Parathyroid adenoma (tissue), 2 donors: ENCODE results near the gene NTRK3.

ENCODE experiments used
- H2AFZ ChIP-seq: fragments of 300-600 bp; sonication (generic); one replicate; pipeline ENCODE4 v1.7.0; 2017; ENCODE audit warnings: antibody characterized with exemption, mild to moderate bottlenecking
- H3K27ac ChIP-seq: fragments of 300-600 bp; sonication (generic); one replicate; pipeline ENCODE4 v1.7.0; 2017
- H3K27me3 ChIP-seq: fragments of 300-600 bp; sonication (generic); one replicate; pipeline ENCODE4 v1.7.0; 2017; ENCODE audit warnings: low read length; ENCODE audit not compliant: control insufficient read depth, insufficient read depth
- H3K36me3 ChIP-seq: fragments of 300-600 bp; sonication (generic); one replicate; pipeline ENCODE4 v1.7.0; 2017; ENCODE audit warnings: low read length; ENCODE audit not compliant: control insufficient read depth, insufficient read depth
- H3K4me1 ChIP-seq: fragments of 300-600 bp; sonication (generic); one replicate; pipeline ENCODE4 v1.7.0; 2017; ENCODE audit warnings: control low read depth
- H3K4me2 ChIP-seq: fragments of 300-600 bp; sonication (generic); one replicate; pipeline ENCODE4 v1.7.0; 2017; ENCODE audit warnings: low read length
- H3K4me3 ChIP-seq: fragments of 300-600 bp; sonication (generic); one replicate; pipeline ENCODE4 v1.7.0; 2017; ENCODE audit warnings: low read depth, low read length
- H3K79me2 ChIP-seq: fragments of 300-600 bp; sonication (generic); one replicate; pipeline ENCODE4 v1.7.0; 2017; ENCODE audit warnings: control low read depth
- H3K9ac ChIP-seq: fragments of 300-600 bp; sonication (generic); one replicate; pipeline ENCODE4 v1.7.0; 2017; ENCODE audit warnings: mild to moderate bottlenecking
- H3K9me3 ChIP-seq: fragments of 300-600 bp; sonication (generic); one replicate; pipeline ENCODE4 v1.7.0; 2017; ENCODE audit warnings: low read length; ENCODE audit not compliant: control insufficient read depth
- TF ChIP-seq, protein P1 (sequence below): fragments of 300-600 bp; sonication (generic); IDR thresholded peaks from one replicate; pipeline ENCODE4 v1.7.0; 2017; ENCODE audit warnings: antibody characterized with exemption, mild to moderate bottlenecking
- donor health status: primary hyperparathyroidism.

NTRK3 gene

GRCh38 chr15:88003541-88004327 lies 252.8 kb downstream of the NTRK3 start:
- Histone ChIP-seq H3K9me3 (no peaks in the 10 kb centered on the region), H3K27me3 (no peaks in the 10 kb centered on the region), H3K79me2 (no peaks in the 10 kb centered on the region), H2AFZ (no peak overlapping the region), H3K9ac (no peak overlapping the region), H3K27ac (no peak overlapping the region), H3K4me3 (no peak overlapping the region), H3K4me2 (no peak overlapping the region), H3K36me3 (no peaks in the 10 kb centered on the region), H3K4me1 (no peaks in the 10 kb centered on the region)
- TF ChIP-seq, protein P1, sequence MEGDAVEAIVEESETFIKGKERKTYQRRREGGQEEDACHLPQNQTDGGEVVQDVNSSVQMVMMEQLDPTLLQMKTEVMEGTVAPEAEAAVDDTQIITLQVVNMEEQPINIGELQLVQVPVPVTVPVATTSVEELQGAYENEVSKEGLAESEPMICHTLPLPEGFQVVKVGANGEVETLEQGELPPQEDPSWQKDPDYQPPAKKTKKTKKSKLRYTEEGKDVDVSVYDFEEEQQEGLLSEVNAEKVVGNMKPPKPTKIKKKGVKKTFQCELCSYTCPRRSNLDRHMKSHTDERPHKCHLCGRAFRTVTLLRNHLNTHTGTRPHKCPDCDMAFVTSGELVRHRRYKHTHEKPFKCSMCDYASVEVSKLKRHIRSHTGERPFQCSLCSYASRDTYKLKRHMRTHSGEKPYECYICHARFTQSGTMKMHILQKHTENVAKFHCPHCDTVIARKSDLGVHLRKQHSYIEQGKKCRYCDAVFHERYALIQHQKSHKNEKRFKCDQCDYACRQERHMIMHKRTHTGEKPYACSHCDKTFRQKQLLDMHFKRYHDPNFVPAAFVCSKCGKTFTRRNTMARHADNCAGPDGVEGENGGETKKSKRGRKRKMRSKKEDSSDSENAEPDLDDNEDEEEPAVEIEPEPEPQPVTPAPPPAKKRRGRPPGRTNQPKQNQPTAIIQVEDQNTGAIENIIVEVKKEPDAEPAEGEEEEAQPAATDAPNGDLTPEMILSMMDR = no peak

DNA sequence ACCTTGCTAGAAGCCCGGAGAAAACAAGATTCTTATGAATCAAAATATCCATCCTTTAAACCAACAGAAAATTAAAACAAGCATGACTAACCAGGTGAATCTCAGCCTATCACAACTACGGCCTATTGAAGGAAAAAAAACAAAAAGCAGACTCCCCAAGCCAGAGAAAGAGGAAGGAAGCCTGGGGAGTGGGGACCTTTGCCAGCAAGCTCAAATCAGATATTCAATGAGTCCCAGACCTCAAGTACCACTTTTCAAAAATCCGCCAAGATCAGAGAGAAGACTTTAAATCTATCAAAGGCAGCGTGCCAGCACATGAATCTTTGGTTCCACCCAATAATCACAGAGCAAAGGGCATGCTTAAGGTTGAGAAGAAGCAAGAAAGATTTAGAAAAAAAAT lies 253.8 kb downstream of the NTRK3 start:
- H3K9ac ChIP-seq = no peak overlapping the region
- H3K79me2 ChIP-seq = no peaks in the 10 kb centered on the region
- TF ChIP-seq, protein P1 = no peak
- no peaks in the 10 kb centered on the region for H3K4me1 ChIP-seq
- H3K27ac ChIP-seq = no peak overlapping the region
- no peak overlapping the region for H3K4me2 ChIP-seq
- H2AFZ ChIP-seq = no peak overlapping the region
- H3K27me3 ChIP-seq = no peaks in the 10 kb centered on the region
- H3K9me3 ChIP-seq = no peaks in the 10 kb centered on the region
- no peak overlapping the region for H3K4me3 ChIP-seq
- H3K36me3 ChIP-seq = no peaks in the 10 kb centered on the region

DNA sequence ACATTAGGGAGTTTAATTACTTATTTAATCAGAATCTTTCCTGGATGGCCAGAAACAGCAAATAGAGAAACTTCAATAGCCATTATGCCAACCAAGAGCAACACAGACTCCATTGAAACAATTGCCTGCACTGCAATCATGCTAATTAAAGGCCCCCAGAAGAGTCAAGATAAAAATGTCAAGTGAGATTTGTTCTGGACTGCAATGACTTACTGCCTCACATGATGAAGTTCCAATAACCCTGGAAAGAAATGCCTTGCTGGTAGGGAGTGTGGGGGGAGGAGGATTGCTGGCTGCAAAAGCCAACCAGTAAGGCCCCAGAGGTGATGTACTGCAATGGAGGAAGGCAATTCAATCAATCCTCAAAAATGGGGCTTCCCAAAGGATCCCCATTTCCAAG lies 257.9 kb downstream of the NTRK3 start:
- H3K79me2 ChIP-seq = no peaks in the 10 kb centered on the region
- no peaks in the 10 kb centered on the region for H3K36me3 ChIP-seq
- TF ChIP-seq, protein P1 = no peak
- H3K27me3 ChIP-seq = no peaks in the 10 kb centered on the region
- H2AFZ ChIP-seq = no peak overlapping the region
- H3K4me3 ChIP-seq = no peak overlapping the region
- H3K4me1 ChIP-seq = no peaks in the 10 kb centered on the region
- no peak overlapping the region for H3K4me2 ChIP-seq
- H3K9me3 ChIP-seq = no peaks in the 10 kb centered on the region
- H3K27ac ChIP-seq = no peak overlapping the region
- no peak overlapping the region for H3K9ac ChIP-seq

DNA sequence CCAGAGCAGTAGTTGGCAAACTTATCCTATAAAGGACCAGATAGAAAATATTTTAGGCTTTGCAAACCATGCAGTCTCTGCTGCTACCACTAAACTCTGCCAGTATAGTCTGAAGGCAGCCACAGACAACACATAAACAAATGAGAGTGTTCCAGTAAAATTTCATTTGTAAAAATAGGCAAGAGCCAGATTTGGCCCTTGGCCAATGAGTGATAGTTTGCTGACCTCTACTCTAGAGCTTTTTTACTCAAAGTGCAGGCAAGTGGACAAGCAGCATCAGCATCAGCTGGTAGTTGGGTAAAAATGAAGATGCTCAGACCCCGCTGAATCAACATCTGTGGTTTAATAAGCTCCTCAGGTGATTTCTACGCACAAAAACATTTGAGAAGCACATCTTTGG lies 269.8 kb downstream of the NTRK3 start:
- Histone ChIP-seq H3K27me3 (no peaks in the 10 kb centered on the region), H3K4me1 (no peaks in the 10 kb centered on the region), H3K9ac (no peak overlapping the region), H3K4me2 (no peak overlapping the region), H3K4me3 (no peak overlapping the region), H3K36me3 (no peaks in the 10 kb centered on the region), H3K27ac (no peak overlapping the region), H2AFZ (no peak overlapping the region), H3K9me3 (no peaks in the 10 kb centered on the region), H3K79me2 (no peaks in the 10 kb centered on the region)
- TF ChIP-seq, protein P1 = no peak

DNA sequence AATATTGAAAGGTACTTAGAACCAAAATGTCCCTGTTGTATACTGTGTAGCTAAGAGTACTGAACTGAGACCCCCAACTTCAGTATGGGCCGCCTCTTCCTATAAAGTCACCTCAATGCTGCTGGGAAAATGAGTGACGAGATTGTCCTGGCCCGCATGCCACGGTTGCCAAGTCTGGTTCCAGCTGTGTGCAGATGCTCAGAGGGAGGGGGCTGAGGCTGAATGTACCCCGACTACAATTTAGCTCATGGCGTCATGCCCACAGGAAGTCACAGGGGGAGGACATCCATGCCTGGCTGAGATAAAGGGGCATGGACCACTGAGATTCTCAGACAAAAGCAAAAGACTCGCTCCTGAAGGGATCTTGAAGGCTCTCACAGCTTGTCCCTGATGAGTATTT lies 271.1 kb downstream of the NTRK3 start:
- Histone ChIP-seq H3K36me3 (no peaks in the 10 kb centered on the region), H3K4me1 (no peaks in the 10 kb centered on the region), H3K27me3 (no peaks in the 10 kb centered on the region), H3K27ac (no peak overlapping the region), H3K9me3 (no peaks in the 10 kb centered on the region), H3K4me2 (no peak overlapping the region), H3K4me3 (no peak overlapping the region), H3K79me2 (no peaks in the 10 kb centered on the region), H3K9ac (no peak overlapping the region), H2AFZ (no peak overlapping the region)
- TF ChIP-seq, protein P1 = no peak
